Neural progenitor cell (in vitro differentiated cells): ENCODE data around the gene KIAA1549. TPM values are rescaled to one million over a fixed set of nuclear protein-coding genes. Genes with fewer than 3 reads are reported as not detected.
A peak's percentile ranks its signal among the peaks of the same experiment; 100 is the strongest.

Source experiments
- DNase-seq: peaks from one replicate; pipeline ENCODE4 v3.0.0-alpha.2; 2016; ENCODE audit warnings: low spot score
- H2AFZ ChIP-seq: fragments of 200-600 bp; sonication (generic); replicated peaks from 2 replicates; pipeline ENCODE4 v1.6.1; 2016; ENCODE audit warnings: antibody characterized with exemption
- H3F3A ChIP-seq: fragments of 200-600 bp; sonication (generic); 2 replicates; pipeline ENCODE4 v1.6.1; 2016; ENCODE audit warnings: antibody characterized with exemption, low read depth
- H3K27ac ChIP-seq: fragments of 200-600 bp; sonication (generic); 2 replicates; pipeline ENCODE4 v1.5.1; 2016; ENCODE audit warnings: mild to moderate bottlenecking
- H3K27me3 ChIP-seq: fragments of 200-600 bp; sonication (generic); 2 replicates; pipeline ENCODE4 v1.6.1; 2016; ENCODE audit warnings: mild to moderate bottlenecking, moderate library complexity
- H3K36me3 ChIP-seq: fragments of 200-600 bp; sonication (generic); 2 replicates; pipeline ENCODE4 v1.5.1; 2016
- H3K4me1 ChIP-seq: fragments of 200-600 bp; sonication (generic); 2 replicates; pipeline ENCODE4 v1.6.1; 2016; ENCODE audit warnings: mixed run types
- H3K4me2 ChIP-seq: fragments of 200-600 bp; sonication (generic); 2 replicates; pipeline ENCODE4 v1.6.1; 2016
- H3K4me3 ChIP-seq: fragments of 200-600 bp; sonication (generic); 2 replicates; pipeline ENCODE4 v1.5.1; 2016
- H3K79me2 ChIP-seq: fragments of 200-600 bp; sonication (generic); 2 replicates; pipeline ENCODE4 v1.6.1; 2016; ENCODE audit warnings: low read depth
- H3K9ac ChIP-seq: fragments of 200-600 bp; sonication (generic); 2 replicates; pipeline ENCODE4 v1.6.1; 2016
- H3K9me3 ChIP-seq: fragments of 200-600 bp; sonication (generic); 2 replicates; pipeline ENCODE4 v1.5.1; 2016; ENCODE audit warnings: low read depth
- H4K20me1 ChIP-seq: fragments of 200-600 bp; sonication (generic); 2 replicates; pipeline ENCODE4 v1.6.1; 2016; ENCODE audit warnings: low read depth
- H3K27ac Mint-ChIP-seq: 3 replicates; pipeline ENCODE4 v1.8.0; 2021; ENCODE audit warnings: mixed read lengths
- H3K27me3 Mint-ChIP-seq: 2 replicates; pipeline ENCODE4 v1.8.0; 2022; ENCODE audit warnings: low read depth, mild to moderate bottlenecking, inconsistent platforms, moderate library complexity, mixed read lengths; ENCODE audit not compliant: insufficient read depth
- H3K36me3 Mint-ChIP-seq: 3 replicates; pipeline ENCODE4 v1.8.0; 2021; ENCODE audit warnings: mixed read lengths
- H3K4me1 Mint-ChIP-seq: 3 replicates; pipeline ENCODE4 v1.8.0; 2021; ENCODE audit warnings: mixed read lengths
- H3K4me3 Mint-ChIP-seq: 3 replicates; pipeline ENCODE4 v1.8.0; 2021; ENCODE audit warnings: mild to moderate bottlenecking, moderate library complexity, mixed read lengths
- H3K9me3 Mint-ChIP-seq: 3 replicates; pipeline ENCODE4 v1.8.0; 2020; ENCODE audit warnings: mixed read lengths
- CTCF ChIP-seq: fragments of 200-600 bp; sonication (generic); IDR thresholded peaks from 2 replicates; pipeline ENCODE4 v1.5.1; 2017; ENCODE audit warnings: antibody characterized with exemption, mild to moderate bottlenecking
- EZH2 ChIP-seq: fragments of 200-600 bp; sonication (generic); IDR thresholded peaks from 2 replicates; pipeline ENCODE4 v1.6.1; 2017; ENCODE audit warnings: antibody characterized with exemption, mild to moderate bottlenecking, moderate library complexity
- EZH2phosphoT487 ChIP-seq: fragments of 200-600 bp; sonication (generic); IDR thresholded peaks from 2 replicates; pipeline ENCODE4 v1.6.1; 2017; ENCODE audit warnings: antibody characterized with exemption
- small RNA-seq: library from RNA; depleted of rRNA; stranded (forward); fragments of <200 nt; gene quantifications from one replicate; pipeline ENCODE3, GENCODE V24; 2015
- total RNA-seq: library from RNA; depleted of rRNA; stranded (reverse); fragments of >200 nt; gene quantifications from 2 replicates; pipeline ENCODE4 v1.2.3, GENCODE V29; 2015; ENCODE audit warnings: low replicate concordance

The KIAA1549 gene
- total RNA-seq, 1 donor from 2014 or later = 4.8 TPM

DNA sequence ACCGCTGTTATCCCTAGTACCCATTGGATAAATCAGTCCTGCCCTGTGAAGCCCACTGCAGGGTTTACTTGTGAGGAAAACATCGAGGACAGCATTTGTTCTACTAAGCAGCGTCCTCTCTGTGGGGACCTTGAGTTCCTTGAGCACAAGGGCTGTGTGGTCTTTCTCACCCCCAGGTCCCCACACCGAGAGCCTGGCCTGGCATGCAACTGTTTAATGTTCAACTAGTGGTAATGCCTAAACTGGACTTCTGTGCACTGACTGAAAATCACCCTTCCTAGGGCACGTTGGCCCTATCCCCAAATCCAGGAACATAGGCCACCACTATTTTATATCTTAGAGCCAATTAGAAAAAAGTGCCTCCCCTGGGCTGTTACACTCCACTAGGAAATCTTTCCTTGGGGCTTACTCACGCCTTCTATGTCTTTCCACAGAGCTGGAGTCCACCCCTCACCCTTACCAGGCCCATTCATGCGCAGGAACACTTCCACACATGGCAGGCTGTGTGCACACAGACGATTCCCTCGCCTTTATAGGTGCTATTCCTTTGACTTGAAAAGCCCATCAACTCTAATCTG lies 185.1 kb downstream of the KIAA1549 start:
- Histone ChIP-seq H3K9ac (no peak overlapping the region), H3F3A (no peaks in the 10 kb centered on the region), H3K27ac (no peak overlapping the region), H4K20me1 (no peaks in the 10 kb centered on the region), H3K9me3 (no peaks in the 10 kb centered on the region), H3K36me3 (no peaks in the 10 kb centered on the region), H2AFZ (no peak overlapping the region), H3K4me1 (no peaks in the 10 kb centered on the region), H3K79me2 (no peaks in the 10 kb centered on the region), H3K4me3 (no peak overlapping the region), H3K4me2 (no peak overlapping the region), H3K27me3 (peaks cover 8% of the 10 kb centered on the region)
- H3K4me3 Mint-ChIP-seq = no peak overlapping the region
- no peak for TF ChIP-seq EZH2
- no peak for TF ChIP-seq EZH2phosphoT487
- H3K9me3 Mint-ChIP-seq = no peaks in the 10 kb centered on the region
- H3K4me1 Mint-ChIP-seq = peaks cover 11% of the 10 kb centered on the region
- DNase-seq = no peak
- H3K27ac Mint-ChIP-seq = no peak overlapping the region
- H3K36me3 Mint-ChIP-seq = no peaks in the 10 kb centered on the region
- peaks cover 5% of the 10 kb centered on the region for H3K27me3 Mint-ChIP-seq

DNA sequence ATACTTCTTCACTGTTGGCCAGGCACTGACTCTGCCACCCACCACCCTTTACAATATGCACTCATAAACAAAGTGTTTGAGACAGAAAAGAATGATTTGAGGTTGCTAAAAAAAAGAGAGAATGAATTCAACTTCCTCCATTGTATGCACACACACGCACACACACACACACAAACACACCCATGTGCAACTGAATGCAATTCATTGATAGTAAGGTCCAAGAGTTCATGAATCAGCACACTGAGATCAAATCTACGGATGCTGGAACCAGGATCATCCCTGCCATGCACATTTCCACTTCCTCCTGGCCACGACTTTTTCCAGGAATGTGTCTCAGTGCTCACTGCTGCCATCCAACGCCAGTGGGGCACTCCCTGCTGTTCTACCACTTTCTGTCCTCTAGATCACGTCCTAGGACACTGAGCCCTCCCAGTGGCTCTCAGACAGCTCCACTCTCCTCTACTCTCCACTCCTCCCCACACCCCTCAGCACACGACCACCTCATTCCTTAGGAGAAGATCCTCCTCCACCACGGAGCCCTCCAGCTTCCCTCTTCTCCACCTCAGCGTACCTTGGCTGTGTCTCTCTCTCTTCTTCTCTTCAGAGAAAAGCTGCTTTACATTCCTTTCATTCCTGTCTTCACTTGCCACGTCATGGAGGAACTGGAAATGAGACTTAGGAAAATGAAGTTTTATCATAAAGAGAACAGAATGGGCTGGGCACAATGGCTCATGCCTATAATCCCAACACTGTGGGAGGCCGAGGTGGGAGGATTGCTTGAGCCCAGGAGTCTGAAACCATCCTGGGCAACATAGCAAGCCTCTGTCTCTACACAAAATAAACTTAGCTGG lies 195.4 kb downstream of the KIAA1549 start:
- no peaks in the 10 kb centered on the region for H3K27me3 ChIP-seq
- no peaks in the 10 kb centered on the region for H4K20me1 ChIP-seq
- H2AFZ ChIP-seq = peak overlapping the region; percentile 42
- no peaks in the 10 kb centered on the region for H3K9me3 ChIP-seq
- no peak overlapping the region for H3K9ac ChIP-seq
- no peaks in the 10 kb centered on the region for H3F3A ChIP-seq
- no peaks in the 10 kb centered on the region for H3K79me2 ChIP-seq
- Mint-ChIP-seq H3K4me1 (peaks cover 3% of the 10 kb centered on the region), H3K27ac (no peak overlapping the region), H3K4me3 (no peak overlapping the region), H3K9me3 (peaks cover 6% of the 10 kb centered on the region), H3K27me3 (peaks cover 2% of the 10 kb centered on the region), H3K36me3 (no peaks in the 10 kb centered on the region)
- H3K4me3 ChIP-seq = no peak overlapping the region
- no peaks in the 10 kb centered on the region for H3K4me1 ChIP-seq
- TF ChIP-seq CTCF (no peak), EZH2 (no peak), EZH2phosphoT487 (no peak)
- no peak for DNase-seq
- H3K36me3 ChIP-seq = no peaks in the 10 kb centered on the region
- H3K4me2 ChIP-seq = no peak overlapping the region
- H3K27ac ChIP-seq = no peak overlapping the region

GRCh38 chr7:138784692-138785091 lies 196.5 kb downstream of the KIAA1549 start:
- Mint-ChIP-seq H3K27me3 (peaks cover 2% of the 10 kb centered on the region), H3K4me1 (peaks cover 3% of the 10 kb centered on the region), H3K4me3 (no peak overlapping the region), H3K9me3 (peaks cover 6% of the 10 kb centered on the region), H3K36me3 (no peaks in the 10 kb centered on the region), H3K27ac (no peak overlapping the region)
- H3K4me2 ChIP-seq = no peak overlapping the region
- no peaks in the 10 kb centered on the region for H3K27me3 ChIP-seq
- H3K36me3 ChIP-seq = no peaks in the 10 kb centered on the region
- H3K9me3 ChIP-seq = no peaks in the 10 kb centered on the region
- TF ChIP-seq CTCF (no peak), EZH2 (no peak), EZH2phosphoT487 (no peak)
- DNase-seq = no peak
- no peak overlapping the region for H3K9ac ChIP-seq
- no peaks in the 10 kb centered on the region for H3K79me2 ChIP-seq
- no peak overlapping the region for H2AFZ ChIP-seq
- H3K27ac ChIP-seq = no peak overlapping the region
- H3F3A ChIP-seq = no peaks in the 10 kb centered on the region
- no peaks in the 10 kb centered on the region for H3K4me1 ChIP-seq
- no peaks in the 10 kb centered on the region for H4K20me1 ChIP-seq
- H3K4me3 ChIP-seq = no peak overlapping the region

Small RNA genes lying within 50 kb of the gene (small RNA-seq; reads per million reads assigned to genes)
- gene RNU6-1272P = not detected

Other genes with a start within 250 kb of the KIAA1549 start
- not detected in 2 replicates for gene TMEM213, start 183.4 kb downstream of the KIAA1549 start, total RNA-seq
- 0.36 TPM in 1 of 2 replicates, not detected in the other for gene ATP6V0A4, start 183.2 kb downstream of the KIAA1549 start, total RNA-seq
- gene ZC3HAV1L, start 54.7 kb upstream of the KIAA1549 start, total RNA-seq = 7.1 and 9.5 TPM in 2 replicates
- gene ZC3HAV1, start 128.3 kb upstream of the KIAA1549 start, total RNA-seq = 9.7 and 11.0 TPM in 2 replicates
- 15.7 and 19.5 TPM in 2 replicates for gene UBN2, start 249.8 kb upstream of the KIAA1549 start, total RNA-seq